Activated CD4-positive, CD25-positive, alpha-beta regulatory T cell treated with anti-CD3 and anti-CD28 coated beads, Interleukin-2, amount 50 U/mL, for 16 hours (primary cell): ENCODE results near the gene RTRAF.

ENCODE experiments used
- DNase-seq: peaks from one replicate; pipeline ENCODE4 v3.0.0-alpha.2; 2020; ENCODE audit warnings: low read depth, low spot score

The RTRAF gene

GRCh38 chr14:52020161-52020714 is 30.9 kb downstream of the RTRAF start:
- DNase-seq, result no peak

GRCh38 chr14:52020866-52021717 is 31.7 kb downstream of the RTRAF start:
- no peak for DNase-seq

- DNase-seq, result no peak
Measured at GRCh38 chr14:52021957-52022600, 32.7 kb downstream of the RTRAF start.

- no peak for DNase-seq
Measured at GRCh38 chr14:52023518-52023917, 34.2 kb downstream of the RTRAF start.

GRCh38 chr14:52025310-52025709 is 36.0 kb downstream of the RTRAF start:
- no peak for DNase-seq

- no peak for DNase-seq
Measured at GRCh38 chr14:52026017-52026660, 36.8 kb downstream of the RTRAF start.

- DNase-seq, result no peak
Measured at GRCh38 chr14:52026901-52027300, 37.6 kb downstream of the RTRAF start.

GRCh38 chr14:52029881-52030280 is 40.5 kb downstream of the RTRAF start:
- DNase-seq, result no peak

GRCh38 chr14:52031781-52032180 is 42.4 kb downstream of the RTRAF start:
- DNase-seq, result no peak

GRCh38 chr14:52032204-52032801 is 43.0 kb downstream of the RTRAF start:
- DNase-seq, result no peak

- no peak for DNase-seq
Measured at GRCh38 chr14:52033101-52033642, 43.8 kb downstream of the RTRAF start.

- DNase-seq, result no peak
Measured at GRCh38 chr14:52039124-52039815, 49.9 kb downstream of the RTRAF start.

- no peak for DNase-seq
Measured at GRCh38 chr14:52040598-52040997, 51.3 kb downstream of the RTRAF start.

- no peak for DNase-seq
Measured at GRCh38 chr14:52042371-52043289, 53.3 kb downstream of the RTRAF start.

- DNase-seq, result no peak
Measured at GRCh38 chr14:52043690-52044089, 54.3 kb downstream of the RTRAF start.

- no peak for DNase-seq
Measured at GRCh38 chr14:52044791-52045522, 55.6 kb downstream of the RTRAF start.

- DNase-seq, result no peak
Measured at GRCh38 chr14:52046376-52046917, 57.1 kb downstream of the RTRAF start.

GRCh38 chr14:52048116-52048515 is 58.8 kb downstream of the RTRAF start:
- DNase-seq, result no peak

- no peak for DNase-seq
Measured at GRCh38 chr14:52048641-52049204, 59.4 kb downstream of the RTRAF start.
